Stimulated activated CD4-positive, alpha-beta T cell treated with anti-CD3 and anti-CD28 coated beads, TNF-alpha, amount 100 ng/mL, for 1 hour (primary cell): ENCODE data around the gene SLC34A1.

Experiments used
- DNase-seq, 3 donors: peaks; one replicate each; pipeline ENCODE4 v3.0.0-alpha.2; 2020; ENCODE audit warnings: low read depth in 3 of 3, low spot score in 1 of 3

The SLC34A1 gene

DNA sequence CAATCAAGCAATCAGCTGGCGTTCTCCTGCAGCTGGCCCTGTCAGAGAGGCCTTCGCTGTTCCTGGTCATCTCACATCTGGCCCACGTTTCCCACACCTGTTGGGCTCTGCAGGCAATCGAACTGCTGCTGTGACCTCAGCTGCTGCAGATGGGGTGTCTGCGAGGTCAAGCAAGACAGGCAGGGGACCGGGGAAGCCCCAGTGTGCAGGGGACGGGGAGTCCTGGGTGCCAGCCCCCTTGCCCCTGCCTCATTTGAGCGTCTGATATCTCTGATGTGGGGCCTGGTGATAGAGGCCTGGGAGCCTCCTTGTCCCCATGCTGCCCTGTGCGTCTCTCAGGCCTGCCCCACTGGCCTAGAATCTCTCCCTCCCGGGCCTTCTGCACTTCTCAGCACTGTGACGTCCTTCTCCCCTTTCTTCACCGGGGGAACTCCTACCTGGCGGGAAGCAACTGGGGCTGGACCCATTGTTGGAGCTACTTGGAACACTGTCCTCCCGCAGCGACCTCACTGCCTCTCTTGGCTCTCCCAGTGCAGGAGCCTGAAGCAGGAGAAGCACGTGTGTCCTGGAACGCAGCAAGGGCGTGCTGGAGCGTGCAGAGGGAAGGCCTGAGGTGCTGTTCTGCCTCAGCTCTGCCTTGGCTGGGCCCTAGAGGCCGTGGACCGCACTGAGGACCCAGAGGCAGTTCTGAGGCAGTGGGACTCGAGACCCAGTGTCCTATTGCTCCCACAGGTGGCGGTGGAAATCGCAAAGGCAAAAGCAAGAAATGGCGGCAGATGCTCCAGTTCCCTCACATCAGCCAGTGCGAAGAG is 46.1 kb downstream of the SLC34A1 start:
- no peak for DNase-seq

DNA sequence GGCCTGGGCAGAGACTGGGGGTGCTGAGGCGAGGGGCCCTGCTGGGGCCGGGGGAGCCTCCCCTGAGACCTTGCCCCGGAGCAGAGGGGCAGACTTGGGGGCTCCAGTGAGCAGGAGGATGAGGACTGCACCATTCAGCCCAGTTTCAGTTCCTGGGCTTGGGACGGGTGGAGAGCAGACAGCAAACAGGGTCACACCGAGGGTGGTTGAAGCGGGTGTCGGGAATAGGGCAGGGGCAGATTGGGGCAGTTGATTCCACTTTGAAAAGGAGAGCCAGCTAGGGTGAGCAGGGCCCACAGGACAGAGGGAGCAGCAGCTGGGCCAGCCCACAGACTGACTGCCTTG is 46.7 kb downstream of the SLC34A1 start:
- no peak for DNase-seq

DNA sequence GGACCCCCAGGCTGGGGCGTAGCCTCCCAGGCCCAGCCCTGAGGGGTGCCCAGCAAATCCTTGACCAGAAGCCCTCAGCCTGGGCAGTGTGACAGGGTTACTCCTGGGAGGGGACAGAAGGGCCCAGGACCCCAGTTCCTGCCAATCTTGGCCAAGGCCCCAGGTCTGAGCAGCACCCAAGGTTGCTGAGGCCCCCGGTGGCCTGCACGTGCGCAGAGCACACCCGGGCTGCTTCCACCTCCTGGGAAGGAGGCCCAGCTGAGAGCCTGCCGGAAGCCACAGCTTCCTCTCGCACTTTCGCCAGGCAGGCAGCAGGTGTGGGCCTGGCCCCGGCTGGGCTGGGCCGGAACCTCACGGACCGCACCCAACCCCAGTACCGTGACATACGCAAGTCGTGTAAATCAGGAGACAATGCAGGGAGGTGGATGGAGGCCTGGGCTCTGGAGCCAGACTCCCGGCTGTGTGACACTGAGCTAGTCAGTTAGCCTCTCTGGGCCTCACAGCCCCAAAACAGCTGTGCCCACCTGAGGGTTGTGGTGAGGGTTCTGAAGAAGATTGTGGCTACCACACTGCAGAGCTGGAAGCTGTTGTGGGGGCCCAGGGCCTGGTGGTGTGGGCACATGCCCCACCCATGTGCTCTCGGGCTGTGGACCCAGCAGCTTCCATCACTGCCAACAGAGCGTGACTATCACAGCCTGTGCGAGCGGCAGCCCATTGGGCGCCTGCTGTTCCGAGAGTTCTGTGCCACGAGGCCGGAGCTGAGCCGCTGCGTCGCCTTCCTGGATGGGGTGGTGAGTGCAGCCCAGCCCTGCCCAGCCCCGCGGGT is 47.3 kb downstream of the SLC34A1 start:
- DNase-seq = no peak

GRCh38 chr5:177432143-177432838 is 48.1 kb downstream of the SLC34A1 start:
- no peak for DNase-seq

GRCh38 chr5:177432839-177433657 is 48.8 kb downstream of the SLC34A1 start:
- DNase-seq = no peak

- DNase-seq = no peak
Measured at GRCh38 chr5:177433658-177434217, 49.5 kb downstream of the SLC34A1 start.

DNA sequence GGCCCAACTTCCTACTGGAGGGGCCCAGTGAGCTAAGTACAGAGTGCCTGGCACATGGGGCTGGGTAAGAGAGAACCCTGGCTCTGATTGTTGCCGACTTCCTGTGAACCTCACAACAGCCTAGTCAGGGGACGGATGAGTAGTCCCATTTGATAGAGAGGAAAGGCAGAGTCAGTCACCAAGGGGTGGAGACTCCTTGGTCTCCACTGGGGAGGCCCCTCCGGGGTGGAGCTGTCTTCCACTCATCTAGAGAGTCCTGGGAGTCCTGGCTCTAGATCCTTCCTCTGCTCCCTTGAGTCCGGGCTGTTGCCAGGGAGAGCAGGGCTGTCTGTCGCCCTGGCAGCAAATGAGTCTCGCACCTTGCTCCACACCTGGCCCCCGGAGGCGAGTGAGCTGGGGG is 50.2 kb downstream of the SLC34A1 start:
- DNase-seq = no peak

- no peak for DNase-seq
Measured at GRCh38 chr5:177434942-177435738, 50.9 kb downstream of the SLC34A1 start.

GRCh38 chr5:177435847-177436536 is 51.8 kb downstream of the SLC34A1 start:
- DNase-seq = no peak

DNA sequence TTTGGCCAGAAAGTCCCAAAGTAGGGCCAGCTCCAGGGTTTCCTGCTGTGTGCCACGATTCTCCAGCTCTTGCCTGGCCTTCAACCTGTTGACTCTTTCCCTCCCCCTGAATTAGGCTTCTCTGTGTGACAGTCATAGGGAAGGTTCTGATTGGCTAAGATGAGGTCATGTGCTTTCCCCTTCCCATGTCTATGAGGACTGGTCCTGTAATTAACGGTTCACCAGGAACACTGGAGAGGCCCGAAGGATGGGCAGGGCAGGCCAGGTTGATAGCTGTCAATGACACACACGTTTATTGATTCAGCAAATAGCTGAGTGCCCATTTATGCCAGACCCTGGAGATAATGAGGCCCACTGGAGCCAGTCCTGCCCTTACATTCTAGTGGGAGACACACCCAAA is 53.4 kb downstream of the SLC34A1 start:
- DNase-seq = no peak

GRCh38 chr5:177438468-177438867 is 54.2 kb downstream of the SLC34A1 start:
- DNase-seq = no peak

DNA sequence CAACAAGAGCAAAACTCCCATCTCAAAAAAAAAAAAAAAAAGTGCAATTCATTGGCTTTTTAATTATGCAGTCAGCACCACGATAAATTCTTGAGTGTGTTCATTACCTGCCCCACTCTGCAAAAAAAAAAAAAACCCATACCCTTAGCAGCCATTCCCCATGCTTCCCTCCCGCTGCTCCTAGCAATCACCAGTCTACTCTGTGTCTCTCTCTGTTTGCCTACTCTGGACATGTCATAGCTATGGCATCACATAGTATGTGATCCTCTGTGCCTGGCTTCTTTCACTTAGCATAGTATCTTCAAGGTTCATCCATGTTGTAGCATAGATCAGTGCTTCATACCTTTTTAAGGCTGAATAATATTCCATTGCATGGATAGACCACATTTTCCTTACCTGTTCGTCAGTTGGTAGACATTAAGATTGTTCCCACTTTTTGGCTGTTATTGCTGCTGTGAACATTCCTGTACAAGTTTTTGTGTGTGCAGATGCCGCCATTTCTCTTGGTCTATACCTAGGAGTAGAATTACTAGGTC is 55.4 kb downstream of the SLC34A1 start:
- DNase-seq = no peak

DNA sequence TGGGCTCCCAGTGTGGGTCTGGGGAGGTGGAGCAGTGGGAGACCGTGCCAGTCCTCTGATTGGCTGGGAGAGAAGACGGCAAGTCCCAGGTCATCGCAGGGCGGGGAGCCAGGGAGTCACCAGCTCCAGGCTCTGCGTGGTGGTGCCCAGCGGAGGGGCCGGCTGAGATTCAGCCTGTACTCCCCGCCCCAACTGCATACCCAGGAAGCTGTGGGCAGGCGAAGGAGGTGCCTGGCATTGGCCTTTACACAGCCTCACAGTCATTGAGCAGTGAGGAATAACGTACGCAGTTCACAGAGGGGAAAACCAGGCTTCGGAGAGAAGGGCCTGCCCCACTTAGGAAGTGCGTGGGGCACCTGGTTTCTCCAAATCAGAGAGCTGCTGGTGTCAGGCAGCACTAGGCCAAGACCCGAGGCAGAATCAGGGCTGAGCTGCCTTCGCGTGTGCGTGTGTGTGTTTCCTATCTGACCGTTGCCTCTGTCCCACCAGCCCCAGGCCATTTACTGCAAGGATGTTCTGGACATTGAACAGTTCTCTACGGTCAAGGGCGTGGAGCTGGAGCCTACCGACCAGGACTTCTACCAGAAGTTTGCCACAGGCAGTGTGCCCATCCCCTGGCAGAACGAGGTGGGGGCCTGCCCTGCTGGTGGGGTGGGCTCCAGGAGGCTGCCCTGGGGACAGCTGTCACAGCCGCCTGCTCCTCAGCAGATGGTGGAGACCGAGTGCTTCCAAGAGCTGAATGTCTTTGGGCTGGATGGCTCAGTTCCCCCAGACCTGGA is 56.2 kb downstream of the SLC34A1 start:
- no peak for DNase-seq

GRCh38 chr5:177440990-177441780 is 57.0 kb downstream of the SLC34A1 start:
- DNase-seq = no peak

GRCh38 chr5:177442066-177442826 is 58.0 kb downstream of the SLC34A1 start:
- DNase-seq = no peak

GRCh38 chr5:177443144-177443983 is 59.1 kb downstream of the SLC34A1 start:
- DNase-seq = no peak
